22Rv1 (cell line): ENCODE results near the gene MYRIP.
"Not testable (repeated sequence)": the region's sequence is repeated elsewhere in the genome, so short reads cannot be mapped to it uniquely, and the experiment has no call there.

Experiments
- CTCF ChIP-seq: fragments of 450-650 bp; IDR thresholded peaks from 2 replicates; pipeline ENCODE4 v1.5.1; 2017; ENCODE audit warnings: mild to moderate bottlenecking
- ZFX ChIP-seq: fragments of 450-650 bp; IDR thresholded peaks from 2 replicates; pipeline ENCODE4 v1.6.1; 2017; ENCODE audit warnings: antibody characterized with exemption, borderline replicate concordance

DNA sequence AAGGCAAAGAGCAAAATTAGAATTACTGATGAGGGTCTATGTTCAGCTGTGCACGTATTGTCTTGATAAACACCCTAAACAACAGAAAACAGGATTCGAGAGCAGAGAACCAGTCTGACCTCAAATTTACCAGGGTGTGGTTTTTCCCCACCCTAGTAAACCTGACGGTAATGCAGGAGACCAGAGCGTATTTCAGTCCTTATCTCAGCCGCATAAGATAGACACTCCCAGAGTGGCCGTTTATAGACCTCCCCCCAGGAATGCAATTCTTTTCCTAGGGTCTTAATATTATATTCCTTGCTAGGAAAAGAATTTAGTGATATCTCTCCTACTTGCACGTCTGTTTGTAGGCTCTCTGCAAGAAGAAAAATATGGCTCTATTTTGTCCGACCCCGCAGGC lies 216.5 kb downstream of the MYRIP start:
- not testable (repeated sequence) for TF ChIP-seq CTCF, ZFX
